ENCODE measurements around the gene SOBP. TPM values are rescaled to one million over a fixed set of nuclear protein-coding genes. Genes with fewer than 3 reads are reported as not detected.

SOBP gene
- total RNA-seq, 4 donors from 2014 or later, result 16.2 to 29.9 (median 19.2) TPM

- no peaks in the 10 kb centered on the region for H3K36me3 ChIP-seq
- 75 to 78% methylated on average over 2 to 6 of the region's 7 CpGs for WGBS, 2 donors (ENCODE audit: low coverage in 1 of 2)
- no peaks in the 10 kb centered on the region for H3K9me3 ChIP-seq
- H3K27me3 ChIP-seq, result no peaks in the 10 kb centered on the region
- TF ChIP-seq EP300 (IDR thresholded peaks at IDR 0.05) (no peak), POLR2A (IDR thresholded peaks at IDR 0.05) (no peak), CTCF (IDR thresholded peaks at IDR 0.05) (no peak), POLR2AphosphoS5 (IDR thresholded peaks at IDR 0.05) (no peak)
- no peak for ATAC-seq
- no peak overlapping the region for H3K4me3 ChIP-seq
- no peaks in the 10 kb centered on the region for H3K4me1 ChIP-seq
- H3K27ac ChIP-seq, result no peak overlapping the region
These were observed 209.3 kb downstream of the SOBP start for GRCh38 chr6:107699254-107699653.

GRCh38 chr6:107699697-107700325, 209.9 kb downstream of the SOBP start:
- no peaks in the 10 kb centered on the region for H3K9me3 ChIP-seq
- no peak for ATAC-seq
- WGBS, 2 donors (ENCODE audit: low coverage in 1 of 2), result 20 to 90% methylated on average over 1 to 4 of the region's 14 CpGs
- no peak overlapping the region for H3K4me3 ChIP-seq
- TF ChIP-seq CTCF (IDR thresholded peaks at IDR 0.05), result no peak
- TF ChIP-seq POLR2A (IDR thresholded peaks at IDR 0.05), result no peak
- no peak for TF ChIP-seq POLR2AphosphoS5 (IDR thresholded peaks at IDR 0.05)
- H3K27me3 ChIP-seq, result no peaks in the 10 kb centered on the region
- H3K4me1 ChIP-seq, result peaks cover 0 to 3% (median 0%) of the 10 kb centered on the region in 3 donors
- H3K27ac ChIP-seq, result no peak overlapping the region
- H3K36me3 ChIP-seq, result no peaks in the 10 kb centered on the region

- Histone ChIP-seq H3K27me3 (no peaks in the 10 kb centered on the region), H3K9me3 (no peaks in the 10 kb centered on the region), H3K4me3 (no peak overlapping the region), H3K36me3 (no peaks in the 10 kb centered on the region), H3K4me1 (peaks cover 0 to 5% (median 0%) of the 10 kb centered on the region in 3 donors), H3K27ac (no peak overlapping the region)
- no peak for TF ChIP-seq POLR2A (IDR thresholded peaks at IDR 0.05)
- ATAC-seq, result no peak
- 60 to 90% methylated on average over 2 to 4 of the region's 5 CpGs for WGBS, 2 donors (ENCODE audit: low coverage in 1 of 2)
These were observed 213.7 kb downstream of the SOBP start for GRCh38 chr6:107703606-107704005.

GRCh38 chr6:107704347-107705013, 214.6 kb downstream of the SOBP start:
- no peaks in the 10 kb centered on the region for H3K36me3 ChIP-seq
- H3K4me1 ChIP-seq, result peaks cover 0 to 5% (median 0%) of the 10 kb centered on the region in 3 donors
- TF ChIP-seq EP300 (IDR thresholded peaks at IDR 0.05), result no peak
- peak; percentile 64 to 82 (median 77) for TF ChIP-seq CTCF (IDR thresholded peaks at IDR 0.05)
- TF ChIP-seq POLR2A (IDR thresholded peaks at IDR 0.05), result no peak
- TF ChIP-seq POLR2AphosphoS5 (IDR thresholded peaks at IDR 0.05), result no peak
- WGBS, 2 donors (ENCODE audit: low coverage in 1 of 2), result 33 to 35% methylated on average over 3 to 8 of the region's 8 CpGs
- no peak overlapping the region for H3K4me3 ChIP-seq
- H3K27me3 ChIP-seq, result no peaks in the 10 kb centered on the region
- H3K27ac ChIP-seq, result no peak overlapping the region
- no peaks in the 10 kb centered on the region for H3K9me3 ChIP-seq
- ATAC-seq, result no peak

- Histone ChIP-seq H3K4me1 (peaks cover 0 to 10% (median 0%) of the 10 kb centered on the region in 3 donors), H3K9me3 (no peaks in the 10 kb centered on the region), H3K27me3 (no peaks in the 10 kb centered on the region), H3K4me3 (no peak overlapping the region), H3K27ac (no peak overlapping the region), H3K36me3 (no peaks in the 10 kb centered on the region)
- no peak for ATAC-seq
- TF ChIP-seq POLR2AphosphoS5 (IDR thresholded peaks at IDR 0.05), result no peak
- TF ChIP-seq POLR2A (IDR thresholded peaks at IDR 0.05), result no peak
- no peak for TF ChIP-seq EP300 (IDR thresholded peaks at IDR 0.05)
- TF ChIP-seq CTCF (IDR thresholded peaks at IDR 0.05), result no peak
- WGBS, 2 donors (ENCODE audit: low coverage in 1 of 2), result 77 to 84% methylated on average over 8 to 11 of the region's 13 CpGs
These were observed 216.7 kb downstream of the SOBP start for GRCh38 chr6:107706516-107707115.
